Stomach (tissue), 9 donors: ENCODE results near the gene MYPN. TPM values are rescaled to one million over a fixed set of nuclear protein-coding genes. Genes with fewer than 3 reads are reported as not detected.
A peak's percentile ranks its signal among the peaks of the same experiment; 100 is the strongest.

Experiments
- DNase-seq, 2 donors: peaks; one replicate each; pipeline versions ENCODE4 v3.0.0 to v3.0.0-alpha.2; 2013 to 2019
- H3K27ac ChIP-seq, 5 donors: fragments of 200-600 bp in 4 of 5; sonication (generic) in 4 of 5; one replicate each; pipeline ENCODE4 v1.5.1; 2013 to 2019; ENCODE audit warnings: mild to moderate bottlenecking in 1 of 5, moderate library complexity in 1 of 5
- H3K27me3 ChIP-seq, 3 donors: fragments of 200-600 bp; sonication (generic); one replicate each; pipeline ENCODE4 v1.5.1; 2017 to 2019; ENCODE audit warnings: mixed run types in 1 of 3
- H3K36me3 ChIP-seq, 4 donors: fragments of 200-600 bp; sonication (generic); 1 replicate in 3 of 4; 2 replicates in 1 of 4; pipeline ENCODE4 v1.5.1; 2016 to 2019
- H3K4me1 ChIP-seq, 4 donors: fragments of 200-600 bp; sonication (generic); one replicate each; pipeline ENCODE4 v1.5.1; 2016 to 2019
- H3K4me3 ChIP-seq, 4 donors: fragments of 200-600 bp; sonication (generic) in 3 of 4; one replicate each; pipeline ENCODE4 v1.5.1; 2016 to 2019; ENCODE audit warnings: mild to moderate bottlenecking in 1 of 4
- H3K9me3 ChIP-seq, 4 donors: fragments of 200-600 bp; sonication (generic); one replicate each; pipeline ENCODE4 v1.5.1; 2016 to 2019
- CTCF ChIP-seq, 7 experiments: fragments of 450-650 bp in 4 of 7; fragments of 200-600 bp in 3 of 7; sonication (generic) in 3 of 7; IDR thresholded peaks; one replicate each; pipeline ENCODE4 v1.5.1; 2016 to 2019; ENCODE audit warnings: antibody characterized with exemption in 7 of 7, control low read depth in 2 of 7, mild to moderate bottlenecking in 1 of 7
- EP300 ChIP-seq: sonication (generic); formaldehyde crosslinking; IDR thresholded peaks from one replicate; pipeline ENCODE4 v1.6.1; 2017; ENCODE audit warnings: antibody characterized with exemption
- POLR2A ChIP-seq, 4 donors: fragments of 450-650 bp; IDR thresholded peaks; one replicate each; pipeline ENCODE4 v1.6.1; 2016; ENCODE audit warnings: antibody characterized with exemption in 4 of 4, control low read depth in 2 of 4, mild to moderate bottlenecking in 1 of 4, moderate library complexity in 1 of 4
- POLR2AphosphoS5 ChIP-seq, 3 donors: sonication (generic); formaldehyde crosslinking; IDR thresholded peaks; one replicate each; pipeline ENCODE4 v1.6.1; 2016; ENCODE audit warnings: antibody characterized with exemption in 3 of 3
- WGBS, 5 donors: extraction: QIAGEN DNeasy Blood & Tissue Kit in 3 of 5; methylation state at CpG; one replicate each; pipeline versions ENCODE4 v1.1.5 to v1.1.7; 2013 to 2018; 5-methylcytosine and 5-hydroxymethylcytosine counted together
- intact Hi-C: fragments of 100-400 bp; cut with DNase I; formaldehyde crosslinking; loops from one replicate; pipeline ENCODE4 v1.15.1; 2023; ENCODE audit warnings: low total_unique reads
- polyA plus RNA-seq, 3 donors: library from polyadenylated mRNA; stranded (reverse); fragments of 200-250 nt; gene quantifications; one replicate each; pipeline ENCODE4 v1.2.3, GENCODE V29; 2013
- total RNA-seq, 5 donors: library from RNA; depleted of rRNA; stranded (reverse); fragments of >200 nt; gene quantifications; one replicate each; pipeline versions ENCODE4 v1.1.0 to v1.2.3, GENCODE V29; 2014 to 2016
- donor health status: healthy with polysubstance abuse.
- donor health status: Bipolar disorder and iron deficiency.
- donor health status: healthy.

MYPN gene
- total and polyA plus RNA-seq, 8 donors: 0.06 to 0.76 (median 0.40) TPM; not detected in 4

- no peaks in the 10 kb centered on the region for H3K4me1 ChIP-seq
- no peaks in the 10 kb centered on the region for H3K9me3 ChIP-seq
- H3K4me3 ChIP-seq: no peak overlapping the region
- WGBS, 5 donors: 26 to 50% (median 50%) methylated on average over 1 of the region's 1 CpG
- intact Hi-C loops: no loop called here
- no peak overlapping the region for H3K27ac ChIP-seq
- TF ChIP-seq CTCF (IDR thresholded peaks at IDR 0.05): no peak
- TF ChIP-seq POLR2A (IDR thresholded peaks at IDR 0.05): no peak
- no peak for TF ChIP-seq POLR2AphosphoS5 (IDR thresholded peaks at IDR 0.05)
- TF ChIP-seq EP300: no peak
- DNase-seq: no peak
- H3K36me3 ChIP-seq: no peaks in the 10 kb centered on the region
- no peaks in the 10 kb centered on the region for H3K27me3 ChIP-seq
These were observed 144.1 kb downstream of the MYPN start for GRCh38 chr10:68253346-68253745.

- Histone ChIP-seq H3K27ac (no peak overlapping the region), H3K9me3 (peaks cover 0 to 7% (median 2%) of the 10 kb centered on the region in 4 donors), H3K4me1 (no peaks in the 10 kb centered on the region), H3K36me3 (no peaks in the 10 kb centered on the region), H3K27me3 (no peaks in the 10 kb centered on the region), H3K4me3 (no peak overlapping the region)
- 77 to 93% (median 88%) methylated on average over 7 to 8 of the region's 8 CpGs for WGBS, 5 donors
- intact Hi-C loops: no loop called here
- TF ChIP-seq CTCF (IDR thresholded peaks at IDR 0.05) (no peak), POLR2A (IDR thresholded peaks at IDR 0.05) (no peak), POLR2AphosphoS5 (IDR thresholded peaks at IDR 0.05) (no peak), EP300 (no peak)
- DNase-seq: peak in 1 of 2 donors; percentile 23
These were observed 152.0 kb downstream of the MYPN start for GRCh38 chr10:68261132-68261856.

Other genes with a start within 250 kb of the MYPN start
- 10 to 100 TPM; 16.7 to 41.4 (median 29.5) TPM for gene SIRT1, start 224.8 kb upstream of the MYPN start, total RNA-seq
- 10 to 100 TPM in 1 of 3 donors, 1 to 10 TPM in 2; 7.7 to 12.4 (median 8.3) TPM for gene SIRT1, start 224.8 kb upstream of the MYPN start, polyA plus RNA-seq
- gene HERC4, start 34.2 kb upstream of the MYPN start, total RNA-seq: 100 to 1,000 TPM in 1 of 5 donors, 10 to 100 TPM in 3, 1 to 10 TPM in 1; 5.8 to 116 (median 30.3) TPM
- 10 to 100 TPM in 2 of 3 donors, 1 to 10 TPM in 1; 7.8 to 11.4 (median 10.2) TPM for gene HERC4, start 34.2 kb upstream of the MYPN start, polyA plus RNA-seq
- gene ATOH7, start 122.6 kb downstream of the MYPN start, total RNA-seq: not detected
- gene ATOH7, start 122.6 kb downstream of the MYPN start, polyA plus RNA-seq: under 1 TPM in 1 of 3 donors, not detected in 2; 0.30 TPM
- gene HNRNPH3, start 222.6 kb downstream of the MYPN start, total RNA-seq: 100 to 1,000 TPM in 1 of 5 donors, 10 to 100 TPM in 4; 29.8 to 206 (median 65.2) TPM
- gene HNRNPH3, start 222.6 kb downstream of the MYPN start, polyA plus RNA-seq: 100 to 1,000 TPM; 108 to 122 (median 108) TPM
- gene PBLD, start 223.4 kb downstream of the MYPN start, total RNA-seq: 10 to 100 TPM; 19.3 to 43.6 (median 25.9) TPM
- gene PBLD, start 223.4 kb downstream of the MYPN start, polyA plus RNA-seq: 10 to 100 TPM; 10.7 to 36.0 (median 35.0) TPM